AG04449 (cell line): ENCODE results near the gene EPC2.

Experiments
- CTCF ChIA-PET: fragments of 350-600 bp; formaldehyde crosslinking; extraction: SDS; loops from one replicate; lab custom pipeline; 2021; ENCODE audit warnings: antibody characterized with exemption; lab: Yijun Ruan, JAX
- POLR2A ChIA-PET: fragments of 400-600, 350-600 bp; formaldehyde crosslinking; extraction: SDS; loops from one replicate; lab custom pipeline; 2020; ENCODE audit warnings: antibody characterized with exemption, inconsistent platforms; lab: Yijun Ruan, JAX
- DNase-seq: peaks from one replicate; pipeline ENCODE4 v3.0.0-alpha.2; 2010; ENCODE audit warnings: low read depth, low spot score
- H3K4me3 ChIP-seq: 2 replicates; pipeline ENCODE4 v1.5.1; 2011; ENCODE audit warnings: low read depth, mild to moderate bottlenecking, control low read depth, low read length
- CTCF ChIP-seq: IDR thresholded peaks from one replicate; pipeline ENCODE4 v1.5.1; 2011; ENCODE audit warnings: mild to moderate bottlenecking, moderate library complexity, low read length, control low read depth, inconsistent platforms; ENCODE audit not compliant: insufficient read depth; ENCODE audit errors: missing control alignments

Gene EPC2

GRCh38 chr2:148802448-148803220 is 158.1 kb downstream of the EPC2 start:
- no peak for TF ChIP-seq CTCF
- ChIA-PET POLR2A (no interaction called here), CTCF (no interaction called here)
- H3K4me3 ChIP-seq = no peak overlapping the region
- no peak for DNase-seq

GRCh38 chr2:148810081-148810480 is 165.5 kb downstream of the EPC2 start:
- DNase-seq = no peak
- no peak overlapping the region for H3K4me3 ChIP-seq
- no peak for TF ChIP-seq CTCF
- CTCF ChIA-PET = no interaction called here
- POLR2A ChIA-PET = no interaction called here

GRCh38 chr2:148812306-148812705 is 167.8 kb downstream of the EPC2 start:
- no peak for DNase-seq
- no peak overlapping the region for H3K4me3 ChIP-seq
- CTCF ChIA-PET = no interaction called here
- POLR2A ChIA-PET = no interaction called here
- TF ChIP-seq CTCF = no peak

GRCh38 chr2:148813603-148814065 is 169.1 kb downstream of the EPC2 start:
- CTCF ChIA-PET = no interaction called here
- no peak for DNase-seq
- POLR2A ChIA-PET = no interaction called here
- no peak overlapping the region for H3K4me3 ChIP-seq
- no peak for TF ChIP-seq CTCF

- TF ChIP-seq CTCF = no peak
- H3K4me3 ChIP-seq = no peak overlapping the region
- ChIA-PET POLR2A (no interaction called here), CTCF (interaction anchor here (0.7 to 1.4 kb wide), 4 partner anchors 9 to 40 kb away, joined by 3 to 4 read pairs (median 4); no protein-coding TSS in a partner anchor)
- DNase-seq = no peak
Measured at GRCh38 chr2:148814143-148814859, 169.8 kb downstream of the EPC2 start.

- no peak for DNase-seq
- no peak overlapping the region for H3K4me3 ChIP-seq
- no peak for TF ChIP-seq CTCF
- ChIA-PET CTCF (interaction anchor here (0.7 to 1.4 kb wide), 3 partner anchors 9 to 41 kb away, joined by 3 to 4 read pairs (median 3); no protein-coding TSS in a partner anchor), POLR2A (no interaction called here)
Measured at GRCh38 chr2:148814860-148815419, 170.4 kb downstream of the EPC2 start.
